ENCODE measurements around the gene P3H2.

GRCh38 chr3:190105876-190106275, 14.8 kb downstream of the P3H2 start:
- TF ChIP-seq SIN3A (IDR thresholded peaks at IDR 0.05; ENCODE audit: borderline replicate concordance, insufficient read depth, low read length) (no peak), POLR2AphosphoS5 (IDR thresholded peaks at IDR 0.05; ENCODE audit: low read depth, low read length) (no peak)

All from PFSK-1 (cell line).